GM18873 (cell line): Measurements from ENCODE around the gene CMTM4.
"Not testable (repeated sequence)": the region's sequence is repeated elsewhere in the genome, so short reads cannot be mapped to it uniquely, and the experiment has no call there.

ENCODE experiments used
- ATAC-seq: cut with Tn5 transposase; IDR thresholded peaks from one replicate; pipeline ENCODE4 v1.9.1; 2021; ENCODE audit warnings: mild to moderate bottlenecking, moderate library complexity, moderate number of reproducible peaks; ENCODE audit not compliant: unreplicated experiment, low FRiP score

Gene CMTM4

GRCh38 chr16:66575060-66575459 is 121.5 kb downstream of the CMTM4 start:
- no peak for ATAC-seq

- no peak for ATAC-seq
Observed at GRCh38 chr16:66574531-66574930, 122.0 kb downstream of the CMTM4 start.

- ATAC-seq = no peak
Observed at GRCh38 chr16:66574081-66574480, 122.5 kb downstream of the CMTM4 start.

- ATAC-seq = no peak
Observed at GRCh38 chr16:66572356-66572755, 124.2 kb downstream of the CMTM4 start.

DNA sequence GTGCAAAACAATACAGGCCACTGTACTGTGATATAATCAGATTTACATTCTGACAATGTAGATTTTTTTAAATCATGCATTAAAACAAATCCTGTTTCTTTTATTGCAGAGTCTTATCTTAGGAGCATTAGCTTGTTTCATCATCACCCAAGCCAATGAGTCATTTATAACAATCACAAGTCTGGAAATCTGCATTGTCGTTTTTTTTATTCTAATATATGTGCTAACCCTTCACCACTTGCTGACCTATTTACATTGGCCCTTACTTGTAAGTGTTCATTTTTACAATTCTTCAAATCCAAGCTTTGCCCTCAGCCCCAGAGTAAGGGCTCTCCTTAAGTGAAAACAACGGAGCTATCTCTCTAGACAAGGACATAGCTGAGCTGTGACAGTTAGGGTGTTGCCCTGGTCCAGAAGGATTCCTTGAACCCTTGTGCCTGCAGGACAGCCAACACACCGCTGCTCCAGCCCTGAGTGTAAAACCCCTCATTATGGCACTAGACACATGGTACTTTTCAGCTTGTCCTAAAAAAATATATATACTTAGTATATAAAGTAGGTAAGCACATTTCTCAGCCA is 126.6 kb downstream of the CMTM4 start:
- ATAC-seq = no peak

DNA sequence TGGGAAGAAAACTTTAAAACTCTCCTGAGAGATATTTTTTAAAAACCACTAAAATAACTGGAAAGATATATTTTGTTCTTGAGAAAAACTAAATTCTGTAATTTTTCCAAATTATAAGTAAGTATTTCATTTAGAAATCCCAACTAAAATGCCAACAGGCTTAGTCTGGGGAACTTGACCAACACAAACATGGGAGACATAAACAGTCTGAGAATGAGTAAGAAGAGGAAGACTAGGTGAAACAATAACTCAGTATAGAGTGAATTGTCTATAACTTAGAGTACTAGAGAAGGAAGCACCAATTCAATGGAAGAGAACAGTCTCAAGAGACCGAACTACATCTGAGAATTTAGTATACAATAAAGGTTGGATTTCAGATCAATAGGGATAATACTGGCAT is 127.4 kb downstream of the CMTM4 start:
- no peak for ATAC-seq

DNA sequence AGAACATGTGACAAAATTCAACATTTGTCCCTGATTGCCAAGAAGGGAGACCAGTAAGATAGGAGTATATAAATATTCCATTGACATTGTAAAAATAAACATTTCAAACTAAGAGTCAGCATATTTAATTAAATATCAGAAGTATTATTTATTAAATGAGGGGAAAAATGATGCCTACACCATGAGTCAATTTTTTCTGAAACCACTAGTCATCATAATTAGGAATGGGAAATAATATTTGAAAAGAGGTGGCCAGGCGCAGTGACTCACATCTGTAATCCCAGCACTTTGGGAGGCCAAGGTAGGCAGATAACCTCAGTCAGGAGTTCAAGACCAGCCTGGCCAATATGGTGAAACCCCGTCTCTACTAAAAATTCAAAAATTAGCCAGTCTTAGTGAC is 128.2 kb downstream of the CMTM4 start:
- no peak for ATAC-seq

DNA sequence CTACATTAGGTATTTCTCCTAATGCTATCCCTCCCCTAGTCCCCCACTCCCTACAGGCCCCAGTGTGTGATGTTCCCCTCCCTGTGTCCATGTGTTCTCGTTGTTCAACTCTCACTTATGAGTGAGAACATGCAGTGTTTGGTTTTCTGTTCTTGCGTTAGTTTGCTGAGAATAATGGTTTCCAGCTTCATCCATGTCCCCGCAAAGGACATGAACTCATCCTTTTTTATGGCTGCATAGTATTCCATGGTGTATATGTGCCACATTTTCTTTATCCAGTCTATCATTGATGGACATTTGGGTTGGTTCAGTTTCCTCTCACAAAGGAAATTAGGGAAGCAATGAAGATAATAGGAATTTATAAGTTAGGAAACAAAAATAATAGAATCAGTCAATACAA is 129.3 kb downstream of the CMTM4 start:
- ATAC-seq = not testable (repeated sequence)

DNA sequence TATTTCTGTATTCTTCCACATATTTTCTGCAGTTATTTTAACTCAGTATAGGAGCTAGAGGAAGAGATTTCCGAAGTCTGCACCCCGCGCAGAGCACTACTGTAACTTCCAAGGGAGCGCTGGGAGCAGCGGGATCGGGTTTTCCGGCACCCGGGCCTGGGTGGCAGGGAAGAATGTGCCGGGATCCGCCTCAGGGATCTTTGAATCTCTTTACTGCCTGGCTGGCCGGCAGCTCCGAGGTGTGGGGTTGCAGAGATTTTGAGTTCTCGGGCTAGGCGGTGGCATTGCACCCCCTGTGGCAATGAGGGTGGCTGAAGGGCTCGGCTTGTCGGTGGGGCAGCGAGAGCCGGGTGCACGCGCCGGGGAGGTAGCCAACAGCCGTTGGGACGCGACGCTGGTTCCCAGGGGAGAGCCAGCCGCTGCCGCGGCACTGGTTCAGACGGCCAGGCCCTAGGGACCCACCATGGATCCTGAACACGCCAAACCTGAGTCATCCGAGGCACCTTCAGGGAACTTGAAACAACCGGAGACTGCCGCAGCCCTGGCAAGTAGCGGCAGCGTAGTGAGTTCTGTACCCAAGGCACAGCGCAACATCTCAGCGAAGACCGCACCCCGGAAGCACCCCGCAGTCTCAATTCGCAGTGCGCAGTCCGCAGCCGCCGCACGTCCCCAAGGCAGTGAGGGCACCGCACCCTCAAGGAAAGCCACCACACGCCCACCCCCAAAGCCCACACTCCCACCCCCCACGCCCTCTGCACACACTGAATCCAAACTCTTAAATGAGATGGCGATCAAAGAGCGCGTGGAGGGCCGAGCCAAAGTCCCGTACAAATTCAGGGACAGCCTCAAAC is 130.3 kb downstream of the CMTM4 start, which contains the start of gene CMTM1:
CMTM1 (plus strand) TSS at position 389 of the 851 bp plus-strand sequence; CDS start at position 464, 75 bp downstream.
- ATAC-seq = no peak
